Omental fat pad (tissue), 4 donors: ENCODE results near the gene GPA33. TPM values are rescaled to one million over a fixed set of nuclear protein-coding genes. Genes with fewer than 3 reads are reported as not detected.

Experiments used
- ATAC-seq: fragments of 150-250 bp; one replicate; pipeline ENCODE4 v1.9.1; 2016; ENCODE audit warnings: mild to moderate bottlenecking, moderate library complexity; ENCODE audit not compliant: low FRiP score
- DNase-seq: peaks from one replicate; pipeline ENCODE4 v3.0.0-alpha.2; 2019; ENCODE audit warnings: low spot score
- total RNA-seq, 4 donors: library from RNA; depleted of rRNA; stranded (reverse); fragments of >200 nt; gene quantifications; one replicate each; pipeline ENCODE4 v1.1.0, GENCODE V29; 2016
- TF ChIP-seq, protein P1 (sequence below), 3 donors: fragments of 450-650 bp; IDR thresholded peaks; one replicate each; pipeline ENCODE4 v1.5.1; 2016 to 2017; ENCODE audit warnings: antibody characterized with exemption in 3 of 3, mild to moderate bottlenecking in 3 of 3, moderate library complexity in 2 of 3

Gene GPA33
- total RNA-seq, 4 donors from 2014 or later = 0.37 to 0.72 TPM; not detected in 2

DNA sequence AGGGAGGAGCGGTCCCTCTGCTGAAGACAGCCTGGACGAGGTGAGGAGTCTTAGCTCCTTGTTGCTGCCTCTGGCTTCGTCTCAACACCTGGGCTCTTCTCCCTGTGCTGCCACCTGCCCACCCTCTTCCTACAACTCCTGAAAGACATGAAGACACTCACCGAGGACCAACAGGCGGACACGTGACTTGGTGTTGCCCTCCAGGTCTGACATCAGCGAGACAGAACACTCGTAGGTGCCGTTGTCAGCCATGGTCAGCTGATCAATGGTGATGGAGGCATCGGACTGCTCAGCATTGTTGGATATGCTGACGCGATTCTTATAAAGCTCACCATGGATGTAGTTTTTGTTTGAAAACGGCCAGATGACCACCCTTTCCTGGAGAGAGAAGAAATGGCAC is 21.4 kb downstream of the GPA33 start:
- ATAC-seq (no peak), DNase-seq (no peak)
- TF ChIP-seq, protein P1, sequence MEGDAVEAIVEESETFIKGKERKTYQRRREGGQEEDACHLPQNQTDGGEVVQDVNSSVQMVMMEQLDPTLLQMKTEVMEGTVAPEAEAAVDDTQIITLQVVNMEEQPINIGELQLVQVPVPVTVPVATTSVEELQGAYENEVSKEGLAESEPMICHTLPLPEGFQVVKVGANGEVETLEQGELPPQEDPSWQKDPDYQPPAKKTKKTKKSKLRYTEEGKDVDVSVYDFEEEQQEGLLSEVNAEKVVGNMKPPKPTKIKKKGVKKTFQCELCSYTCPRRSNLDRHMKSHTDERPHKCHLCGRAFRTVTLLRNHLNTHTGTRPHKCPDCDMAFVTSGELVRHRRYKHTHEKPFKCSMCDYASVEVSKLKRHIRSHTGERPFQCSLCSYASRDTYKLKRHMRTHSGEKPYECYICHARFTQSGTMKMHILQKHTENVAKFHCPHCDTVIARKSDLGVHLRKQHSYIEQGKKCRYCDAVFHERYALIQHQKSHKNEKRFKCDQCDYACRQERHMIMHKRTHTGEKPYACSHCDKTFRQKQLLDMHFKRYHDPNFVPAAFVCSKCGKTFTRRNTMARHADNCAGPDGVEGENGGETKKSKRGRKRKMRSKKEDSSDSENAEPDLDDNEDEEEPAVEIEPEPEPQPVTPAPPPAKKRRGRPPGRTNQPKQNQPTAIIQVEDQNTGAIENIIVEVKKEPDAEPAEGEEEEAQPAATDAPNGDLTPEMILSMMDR (IDR thresholded peaks at IDR 0.05) = no peak

GRCh38 chr1:167067904-167068303 is 22.3 kb downstream of the GPA33 start:
- ATAC-seq (no peak), DNase-seq (no peak)
- TF ChIP-seq, protein P1 (IDR thresholded peaks at IDR 0.05) = no peak

DNA sequence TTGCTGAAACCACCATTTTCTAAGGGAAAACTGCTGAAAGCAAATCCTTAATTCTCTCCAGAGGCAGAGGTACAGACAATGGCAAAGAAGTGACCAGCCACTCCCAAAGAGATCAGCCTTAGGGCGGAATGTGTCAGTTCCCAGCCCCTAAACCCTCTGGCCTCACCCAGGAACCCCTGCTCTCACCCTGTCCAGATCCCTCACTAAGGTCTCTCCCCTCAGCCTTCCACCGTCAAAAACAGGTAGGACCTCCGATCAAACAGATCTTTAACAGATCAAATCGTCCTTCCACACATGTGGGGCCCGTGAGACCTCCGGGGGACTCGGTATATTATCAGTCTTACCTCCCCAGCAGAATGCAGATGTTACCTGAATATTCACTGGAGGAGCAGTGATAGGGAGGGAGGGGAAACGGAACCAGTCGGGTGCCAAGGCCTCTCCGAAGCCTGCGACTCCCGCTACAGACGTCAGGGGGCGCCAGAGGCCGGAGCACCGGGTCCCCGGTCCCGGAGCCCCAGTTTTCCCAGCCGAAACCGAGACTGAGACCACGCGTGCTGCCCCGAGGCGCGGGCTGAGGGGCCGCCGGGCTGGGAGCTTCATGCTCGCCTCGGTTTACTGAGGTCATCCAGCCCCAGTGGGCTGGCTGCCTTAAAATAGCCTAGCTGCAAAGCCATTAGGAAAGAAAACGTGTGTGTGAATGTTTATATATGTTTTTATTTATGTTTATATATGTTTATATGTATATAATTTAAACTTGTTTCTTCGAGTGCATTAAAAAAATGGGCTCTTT is 23.6 kb downstream of the GPA33 start:
- ATAC-seq (peak; percentile 91), DNase-seq (peak; percentile 62)
- TF ChIP-seq, protein P1 (IDR thresholded peaks at IDR 0.05) = peak in 1 of 3 donors; percentile 70

- ATAC-seq = no peak
- DNase-seq = no peak
- TF ChIP-seq, protein P1 (IDR thresholded peaks at IDR 0.05) = no peak
These were observed 24.7 kb downstream of the GPA33 start for GRCh38 chr1:167065471-167065870.

DNA sequence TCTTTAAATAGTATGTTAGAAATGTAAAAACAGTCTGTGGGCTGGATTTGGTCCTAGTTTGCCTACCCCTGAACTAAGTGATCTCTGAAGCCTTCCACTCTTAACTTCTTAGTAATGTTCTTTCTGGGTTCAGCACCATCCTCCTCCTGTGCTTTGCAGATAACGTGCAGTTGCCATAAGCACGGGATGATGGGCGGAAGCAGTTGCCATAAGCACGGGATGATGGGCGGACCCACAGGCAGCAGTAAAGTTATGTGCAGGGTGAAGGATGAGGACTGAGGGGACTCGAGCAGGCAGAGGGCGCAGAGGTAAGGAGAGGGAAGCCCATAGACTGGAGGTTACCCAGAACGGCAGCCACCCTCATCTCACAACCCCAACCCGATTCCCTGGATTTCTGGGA is 25.6 kb downstream of the GPA33 start:
- DNase-seq (no peak), ATAC-seq (no peak)

GRCh38 chr1:167061073-167061464 is 29.1 kb downstream of the GPA33 start:
- TF ChIP-seq, protein P1 (IDR thresholded peaks at IDR 0.05) = no peak
- no peak for DNase-seq
- no peak for ATAC-seq

More for the DNA sequence above, 25.6 kb downstream of the GPA33 start:
- TF ChIP-seq, protein P1 (IDR thresholded peaks at IDR 0.05) = no peak
